GM19035 (cell line): ENCODE results near the gene TEX22.

Source experiments
- ATAC-seq: cut with Tn5 transposase; IDR thresholded peaks from one replicate; pipeline ENCODE4 v1.9.1; 2021; ENCODE audit not compliant: unreplicated experiment

Gene TEX22

GRCh38 chr14:105384041-105384557, 14.2 kb upstream of the TEX22 start:
- ATAC-seq: no peak

GRCh38 chr14:105384605-105385321, 13.6 kb upstream of the TEX22 start:
- ATAC-seq: no peak

DNA sequence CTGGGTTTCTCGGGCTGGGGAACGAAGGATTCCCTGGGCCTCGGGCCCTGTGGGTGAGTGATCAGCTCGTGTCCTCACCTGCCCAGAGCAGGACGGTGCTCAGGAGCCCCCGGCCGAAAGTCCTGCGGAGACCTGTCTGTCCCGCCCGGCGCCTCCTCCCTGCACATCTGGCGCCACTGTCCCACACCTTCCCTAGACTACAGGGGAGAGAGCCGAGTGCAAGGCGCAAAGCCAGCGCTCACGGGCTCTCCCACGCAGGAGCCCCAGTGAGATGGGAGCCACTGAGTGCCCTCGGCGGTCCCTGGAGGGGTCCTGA, 13.1 kb upstream of the TEX22 start:
- ATAC-seq: no peak

- no peak for ATAC-seq
These were observed 12.5 kb upstream of the TEX22 start for GRCh38 chr14:105385698-105386365.

- ATAC-seq: no peak
These were observed 11.5 kb upstream of the TEX22 start for GRCh38 chr14:105386581-105387529.

DNA sequence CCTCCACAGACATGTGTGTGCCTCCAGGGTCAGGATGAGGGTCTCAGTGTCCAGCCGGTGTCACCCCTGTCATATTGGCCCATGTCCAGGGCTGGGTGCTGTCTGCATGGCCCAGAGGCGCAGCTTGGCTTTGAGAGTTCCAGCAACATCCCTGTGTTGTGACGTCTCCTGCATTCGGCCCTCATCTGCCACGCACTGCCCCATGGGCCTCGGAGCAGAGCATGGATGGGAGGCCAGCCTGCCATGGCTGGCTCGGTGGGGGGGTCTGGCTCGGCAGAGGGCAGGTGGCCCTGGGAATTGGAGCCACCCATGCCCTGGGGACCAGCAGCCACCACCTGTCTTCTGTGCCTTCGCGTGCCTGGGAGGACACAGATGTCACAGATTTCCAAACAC, 10.8 kb upstream of the TEX22 start:
- ATAC-seq: no peak

- no peak for ATAC-seq
These were observed 10.0 kb upstream of the TEX22 start for GRCh38 chr14:105388110-105388951.

- ATAC-seq: no peak
These were observed 9.4 kb upstream of the TEX22 start for GRCh38 chr14:105388976-105389375.

- ATAC-seq: no peak
These were observed 8.8 kb upstream of the TEX22 start for GRCh38 chr14:105389534-105389933.

DNA sequence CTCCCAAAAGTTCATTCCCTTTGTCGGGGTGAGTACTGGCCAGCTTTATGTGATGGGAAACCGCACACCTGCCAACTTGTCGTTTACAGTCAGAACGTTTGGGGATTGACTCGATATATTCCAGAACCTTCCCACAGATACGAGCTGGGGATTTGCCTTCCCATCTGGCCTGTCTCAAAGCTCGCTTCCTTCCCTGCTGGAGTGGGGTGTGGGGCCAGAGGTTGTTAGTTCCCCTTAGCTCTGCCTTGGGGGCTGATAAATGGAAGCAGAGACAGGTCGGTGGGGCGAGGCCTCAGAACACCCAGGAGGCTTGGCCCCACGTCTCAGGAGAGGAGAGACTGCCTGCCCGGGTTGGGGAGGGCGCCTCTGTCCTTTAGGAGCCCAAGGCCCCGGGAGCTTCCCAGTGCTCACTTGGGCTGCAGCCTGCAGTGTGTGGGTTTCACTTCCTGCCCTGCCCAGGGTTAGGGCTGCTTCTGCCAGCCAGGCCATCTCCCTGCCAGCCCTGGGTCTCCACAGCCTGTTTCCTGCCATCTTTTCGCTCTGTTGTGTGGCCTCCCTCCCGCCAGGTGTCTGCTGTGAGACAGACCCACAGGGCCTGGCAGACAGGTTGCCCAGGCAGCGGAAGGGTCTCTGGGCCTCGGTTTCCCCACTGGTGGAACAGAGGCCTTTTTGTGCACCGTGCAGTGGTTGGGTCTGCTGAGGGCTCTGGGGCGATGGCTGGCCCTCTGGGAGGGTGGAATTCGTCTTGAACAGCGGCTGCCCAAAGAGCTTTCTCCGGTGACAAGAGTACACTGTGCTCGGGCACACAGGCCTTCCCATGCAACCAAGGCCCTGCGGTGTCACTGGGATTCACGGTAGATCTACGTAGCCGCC, 8.1 kb upstream of the TEX22 start:
- ATAC-seq: no peak

- ATAC-seq: no peak
These were observed 7.4 kb upstream of the TEX22 start for GRCh38 chr14:105390849-105391500.

- ATAC-seq: no peak
These were observed 6.8 kb upstream of the TEX22 start for GRCh38 chr14:105391541-105391940.

- ATAC-seq: no peak
These were observed 5.9 kb upstream of the TEX22 start for GRCh38 chr14:105392131-105393090.

GRCh38 chr14:105393151-105393550, 5.2 kb upstream of the TEX22 start:
- no peak for ATAC-seq

DNA sequence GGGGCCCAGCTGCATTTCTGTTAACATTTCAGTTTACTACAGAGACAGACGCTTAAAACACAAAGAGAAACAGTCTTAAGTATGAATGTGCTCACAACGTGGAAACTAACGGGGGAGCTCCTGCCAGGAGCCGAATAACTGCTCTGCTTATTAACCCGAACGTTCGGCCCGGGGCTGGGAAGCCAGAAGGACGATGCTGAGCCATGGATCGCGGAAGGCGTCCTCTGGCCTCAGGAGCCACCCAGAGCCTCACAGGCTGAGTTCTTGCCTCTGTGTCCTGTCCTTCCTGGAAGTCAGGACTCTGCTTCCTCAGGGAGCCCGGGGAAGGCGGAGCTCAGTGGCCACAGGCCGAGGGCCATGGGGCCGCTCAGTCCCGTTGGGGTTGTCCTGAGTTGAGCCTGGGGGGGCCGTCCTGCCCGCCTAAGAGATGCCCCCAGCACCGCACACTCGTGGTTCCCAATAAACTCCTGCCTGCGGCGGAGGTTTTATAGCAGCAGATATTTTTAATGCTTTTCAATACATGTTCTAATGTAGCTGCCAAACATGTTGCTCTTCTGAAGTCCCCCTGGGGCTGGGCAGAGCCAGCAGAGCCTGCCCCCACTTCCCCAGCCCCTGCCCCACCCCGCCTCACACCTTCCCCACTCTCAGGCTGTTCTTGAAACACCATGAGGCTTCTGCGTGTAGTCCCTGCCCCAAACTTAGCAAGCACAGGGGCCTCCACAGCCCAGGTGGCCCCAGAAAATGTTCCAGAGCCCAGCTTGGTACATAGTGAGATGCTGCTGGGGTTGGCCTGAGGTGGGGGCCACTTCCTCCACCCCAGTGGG, 3.4 kb upstream of the TEX22 start:
- ATAC-seq: no peak

GRCh38 chr14:105395538-105395854, 2.8 kb upstream of the TEX22 start:
- ATAC-seq: no peak

DNA sequence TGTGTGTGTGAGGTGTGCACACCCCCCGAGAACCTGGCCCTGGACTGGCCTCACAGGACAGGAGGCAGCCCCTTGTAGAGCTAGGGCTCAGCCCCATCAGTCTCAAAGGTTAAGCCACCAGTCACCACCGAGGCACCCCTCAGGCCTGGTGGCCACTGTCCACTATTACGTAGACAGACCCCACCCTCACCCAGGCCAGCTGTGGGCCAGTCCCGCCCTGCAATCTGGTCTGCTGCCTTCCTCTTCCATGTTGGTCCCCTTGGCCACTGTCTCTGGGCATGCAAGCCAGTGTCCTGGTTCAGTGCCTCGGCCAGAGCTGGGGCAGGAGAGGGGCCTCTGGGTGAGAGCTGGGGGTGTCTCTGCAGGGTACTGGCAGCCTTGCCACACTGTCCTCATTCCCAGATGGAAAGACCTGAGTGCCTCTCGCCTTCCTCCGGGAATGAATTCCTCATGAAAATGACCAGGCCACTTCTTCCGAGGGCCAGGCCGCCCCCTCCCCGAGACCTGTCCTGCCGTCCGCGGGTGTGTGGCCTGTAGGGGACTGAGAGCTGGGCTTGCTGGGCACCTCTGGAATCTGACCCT, 897 bp upstream of the TEX22 start:
- ATAC-seq: no peak
